NCI-H1694 (cell line): ENCODE results near the gene PRR23C.
"Not testable (repeated sequence)": the region's sequence is repeated elsewhere in the genome, so short reads cannot be mapped to it uniquely, and the experiment has no call there.

Source experiments
- DNase-seq: peaks from one replicate; lab custom pipeline; 2025; lab: John Stamatoyannopoulos, UW

Gene PRR23C

DNA sequence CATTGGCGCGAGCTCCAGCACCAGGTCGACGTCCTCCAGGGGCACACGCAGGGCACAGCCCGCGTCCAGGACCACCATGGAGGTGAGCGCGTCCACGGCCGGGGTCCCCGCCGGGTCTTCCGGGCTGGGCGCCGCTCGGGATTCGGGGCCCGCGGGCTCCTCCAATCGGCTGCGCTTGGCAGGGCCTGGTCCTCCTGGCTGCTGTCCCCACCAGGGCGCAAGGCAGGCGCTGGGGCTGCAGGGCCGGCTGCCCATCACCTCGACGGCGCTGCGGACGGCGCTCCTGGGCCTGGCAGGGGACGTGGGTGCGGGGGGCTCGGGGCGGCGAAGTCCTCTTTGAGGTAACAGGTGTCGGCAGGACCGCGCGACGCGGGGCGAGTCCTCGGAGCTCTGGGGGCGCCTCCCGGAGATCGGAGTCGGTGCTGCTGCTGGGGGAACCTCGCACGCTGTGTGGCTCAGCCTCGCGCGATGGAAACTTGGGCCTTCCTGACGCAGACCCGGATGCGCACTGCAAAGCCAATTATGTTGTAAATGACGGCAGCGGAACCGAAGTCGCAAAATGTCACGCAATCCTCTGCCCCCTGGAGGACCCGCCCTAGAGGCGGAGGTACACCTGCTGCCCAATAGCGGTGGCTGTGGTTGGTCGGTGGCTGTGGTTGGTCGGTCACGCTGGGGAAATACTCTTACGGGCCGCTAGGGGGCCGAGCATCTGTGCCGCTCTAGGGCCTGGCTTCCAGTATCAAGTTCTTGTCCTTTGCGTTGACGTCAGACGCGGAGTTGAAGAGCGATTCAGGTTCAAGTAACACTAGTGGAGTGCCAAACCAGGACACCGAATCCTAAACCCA, at the start of gene PRR23C:
PRR23C (minus strand) TSS at position 527 of the 845 bp plus-strand sequence; CDS start at position 255, 272 bp downstream.
- no peak for DNase-seq

DNA sequence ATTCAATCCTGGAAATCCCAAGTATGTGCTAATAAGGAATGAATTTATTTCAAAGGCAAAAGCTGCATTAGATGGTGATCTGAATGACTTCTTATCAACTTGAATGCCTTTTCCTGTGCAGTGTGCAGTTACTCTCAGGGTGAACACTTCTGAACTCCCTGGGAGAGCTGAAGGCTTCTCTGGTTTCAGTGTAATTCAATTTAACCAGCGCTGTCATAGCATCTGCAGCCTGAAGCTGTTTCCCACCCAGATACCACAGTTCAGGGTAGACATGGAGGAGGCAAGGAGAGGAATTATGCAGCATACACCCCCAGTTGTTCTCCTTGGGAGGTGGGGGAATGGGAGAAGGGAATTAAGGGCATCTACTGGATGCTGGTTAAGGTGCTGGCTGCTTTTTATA, 49.1 kb upstream of the PRR23C start:
- DNase-seq = no peak

- no peak for DNase-seq
These were observed 44.0 kb upstream of the PRR23C start for GRCh38 chr3:139088462-139089324.

DNA sequence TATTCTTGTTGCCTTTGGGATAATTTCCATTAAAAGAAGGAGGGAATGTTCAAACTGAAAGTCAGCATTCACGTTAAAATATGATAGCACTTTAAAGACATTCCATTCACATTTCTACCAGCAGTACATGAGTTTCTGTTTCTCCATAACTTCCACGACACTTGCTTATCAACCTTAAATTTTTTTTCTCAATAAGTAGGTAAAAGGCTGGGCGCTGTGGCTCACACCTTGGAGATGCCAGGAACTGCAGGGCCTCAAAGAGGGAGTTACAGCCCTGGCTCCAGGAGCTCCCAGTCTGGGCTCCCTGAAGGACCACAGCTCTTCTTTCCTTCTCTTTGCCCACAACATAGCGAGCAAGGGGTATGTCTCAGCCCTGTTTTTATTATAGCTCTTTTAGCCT, 42.9 kb upstream of the PRR23C start:
- DNase-seq = no peak

- no peak for DNase-seq
These were observed 39.5 kb upstream of the PRR23C start for GRCh38 chr3:139084176-139084575.

DNA sequence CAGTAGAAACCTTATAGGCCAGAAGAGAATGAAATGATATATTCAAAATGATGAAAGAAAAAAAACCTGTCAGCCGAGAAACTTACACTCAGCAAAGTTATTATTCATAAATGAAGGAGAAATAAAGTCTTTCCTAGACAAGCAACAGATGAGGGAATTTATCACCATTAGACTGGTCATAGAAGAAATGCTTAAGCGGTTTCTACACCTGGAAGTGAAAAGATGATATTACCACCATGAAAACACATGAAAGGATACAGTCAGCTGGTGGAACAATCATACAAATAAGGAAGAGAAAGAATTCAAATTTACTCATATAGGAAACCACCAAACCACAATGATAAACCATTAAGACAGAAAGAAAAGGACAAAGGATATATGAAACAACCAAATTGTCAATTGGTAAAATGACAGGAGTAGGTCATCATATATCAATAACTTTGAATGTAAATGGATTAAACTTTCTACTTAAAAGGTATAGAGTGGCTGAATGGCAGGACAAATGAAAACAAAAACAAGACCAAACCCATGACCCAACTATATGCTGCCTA, 29.9 kb upstream of the PRR23C start:
- no peak for DNase-seq

DNA sequence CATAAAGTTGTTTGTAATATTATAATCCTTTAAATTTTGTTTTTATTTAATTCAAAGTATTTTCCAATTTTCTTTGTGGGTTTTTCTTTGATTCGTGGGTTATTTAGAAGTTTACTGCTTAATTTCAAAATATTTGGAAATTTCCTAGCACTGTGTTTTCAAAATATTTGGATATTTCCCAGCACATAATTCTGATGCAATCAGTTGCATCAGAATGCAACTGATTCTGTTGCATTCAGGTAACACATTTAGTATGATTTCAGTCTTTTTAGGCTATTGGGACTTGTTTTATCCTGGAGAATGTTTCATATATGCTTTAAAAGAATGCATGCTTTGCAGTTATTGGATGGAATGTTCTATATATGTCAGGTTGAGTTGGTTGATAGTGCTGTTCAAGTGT, 18.2 kb upstream of the PRR23C start:
- no peak for DNase-seq

- no peak for DNase-seq
These were observed 8.3 kb upstream of the PRR23C start for GRCh38 chr3:139052802-139053600.

DNA sequence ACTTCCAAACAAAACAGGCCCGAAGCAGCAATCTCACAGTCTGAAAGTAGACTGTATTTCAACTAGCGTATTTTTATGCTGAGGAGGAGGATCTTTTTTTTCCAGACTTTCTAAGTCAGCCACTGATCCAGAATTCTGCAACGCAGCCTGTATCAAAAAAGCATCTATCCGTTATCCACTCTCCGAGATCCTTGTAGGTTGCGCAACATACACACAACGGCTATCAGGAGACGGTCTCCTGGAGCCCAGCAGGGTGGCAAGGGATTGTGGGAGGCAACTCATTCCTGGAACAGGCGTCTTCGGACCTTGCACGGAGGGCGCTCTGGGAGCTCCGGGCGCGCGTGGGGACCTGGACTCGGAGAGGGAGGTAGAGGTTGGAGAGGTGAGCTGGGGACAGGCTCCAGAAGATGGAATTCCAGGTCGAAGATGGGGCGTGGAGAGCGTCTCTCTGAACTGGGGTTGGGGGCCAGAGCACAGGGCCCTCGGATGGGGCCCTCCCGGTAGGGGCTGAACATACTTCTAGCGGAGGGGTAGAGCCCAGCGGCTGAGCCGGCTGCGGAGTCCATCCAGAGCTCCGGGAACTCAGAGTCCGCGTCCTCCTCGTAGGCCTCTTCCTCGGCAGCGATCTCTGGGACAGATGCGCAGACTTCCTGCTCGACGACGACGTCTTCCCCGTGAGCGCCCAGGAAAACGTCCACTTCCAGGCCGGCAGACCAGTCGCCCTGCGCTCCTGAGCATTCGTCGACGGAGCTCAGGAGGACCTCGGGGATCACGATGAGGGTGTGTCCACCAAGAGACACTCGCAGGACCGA, 932 bp downstream of the PRR23C start:
- no peak for DNase-seq

GRCh38 chr3:139037478-139037877, 7.2 kb downstream of the PRR23C start:
- no peak for DNase-seq

GRCh38 chr3:139032326-139033002, 12.2 kb downstream of the PRR23C start:
- DNase-seq = no peak

DNA sequence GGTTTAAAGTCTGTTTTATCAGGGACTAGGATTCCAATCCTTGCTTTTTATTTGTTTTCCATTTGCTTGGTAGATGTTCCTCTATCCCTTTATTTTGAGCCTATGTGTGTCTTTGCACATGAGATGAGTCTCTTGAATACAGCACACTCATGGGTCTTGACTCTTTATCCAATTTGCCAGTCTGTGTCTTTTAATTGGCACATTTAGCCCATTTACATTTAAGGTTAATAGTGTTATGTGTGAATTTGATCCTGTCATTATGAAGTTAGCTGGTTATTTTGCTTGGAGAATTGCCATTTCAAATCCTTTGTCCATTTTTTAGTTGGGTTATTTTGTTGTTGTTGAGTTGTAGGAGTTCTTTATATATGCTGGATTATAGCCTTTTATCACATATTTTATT, 14.1 kb downstream of the PRR23C start:
- not testable (repeated sequence) for DNase-seq

GRCh38 chr3:139024968-139025367, 19.7 kb downstream of the PRR23C start:
- DNase-seq = no peak

DNA sequence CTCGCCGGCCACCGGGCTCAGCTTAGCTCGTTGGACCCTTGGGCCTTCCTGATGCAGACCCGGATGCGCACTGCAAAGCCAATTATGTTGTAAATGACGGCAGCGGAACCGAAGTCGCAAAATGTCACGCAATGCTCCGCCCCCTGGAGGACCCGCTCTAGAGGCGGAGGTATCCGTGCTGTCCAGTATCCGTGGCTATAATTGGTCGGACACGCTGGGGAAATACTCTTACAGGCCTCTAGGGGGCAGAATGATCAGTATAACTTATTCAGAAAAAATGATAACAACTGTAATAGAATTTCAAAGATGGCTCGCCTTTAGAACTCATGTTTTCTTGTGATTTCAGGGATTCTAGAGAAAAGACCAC, 23.8 kb downstream of the PRR23C start, which contains the start of gene PRR23B:
PRR23B (minus strand) TSS at position 59 of the 367 bp plus-strand sequence. CDS start 265 bp downstream, outside the sequence.
- DNase-seq = no peak

DNA sequence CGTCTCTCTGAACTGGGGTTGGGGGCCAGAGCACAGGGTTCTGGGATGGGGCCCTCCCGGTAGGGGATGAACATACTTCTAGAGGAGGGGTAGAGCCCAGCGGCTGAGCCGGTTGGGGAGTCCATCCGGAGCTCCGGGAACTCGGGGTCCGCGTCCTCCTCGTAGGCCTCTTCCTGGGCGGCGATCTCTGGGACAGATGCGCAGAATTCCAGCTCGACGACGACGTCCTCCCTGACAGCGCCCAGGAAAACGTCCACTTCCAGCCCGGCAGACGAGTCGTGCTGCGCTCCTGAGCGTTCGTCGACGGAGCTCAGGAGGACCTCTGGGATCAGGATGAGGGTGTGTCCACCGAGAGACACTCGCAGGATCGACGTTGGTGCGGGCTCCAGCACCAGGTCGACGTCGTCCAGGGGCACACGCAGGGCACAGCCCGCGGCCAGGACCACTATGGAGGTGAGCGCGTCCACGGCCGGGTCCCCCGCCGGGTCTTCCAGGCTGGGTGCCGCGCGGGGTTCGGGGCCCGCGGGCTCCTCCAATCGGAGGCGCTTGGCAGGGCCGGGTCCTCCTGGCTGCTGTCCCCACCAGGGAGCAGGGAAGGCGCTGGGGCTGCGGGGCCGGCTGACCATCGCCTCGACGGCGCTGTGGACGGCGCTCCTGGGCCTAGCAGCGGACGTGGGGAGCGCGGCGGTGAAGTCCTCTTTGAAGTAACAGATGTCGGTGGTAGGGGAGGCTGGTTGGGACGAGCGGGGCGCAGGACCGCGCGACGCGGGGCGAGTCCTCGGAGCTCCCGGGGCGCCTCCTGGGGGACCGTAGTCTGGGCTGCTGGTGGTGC, 24.4 kb downstream of the PRR23C start:
- DNase-seq = no peak

- DNase-seq = no peak
These were observed 28.2 kb downstream of the PRR23C start for GRCh38 chr3:139016430-139017048.

DNA sequence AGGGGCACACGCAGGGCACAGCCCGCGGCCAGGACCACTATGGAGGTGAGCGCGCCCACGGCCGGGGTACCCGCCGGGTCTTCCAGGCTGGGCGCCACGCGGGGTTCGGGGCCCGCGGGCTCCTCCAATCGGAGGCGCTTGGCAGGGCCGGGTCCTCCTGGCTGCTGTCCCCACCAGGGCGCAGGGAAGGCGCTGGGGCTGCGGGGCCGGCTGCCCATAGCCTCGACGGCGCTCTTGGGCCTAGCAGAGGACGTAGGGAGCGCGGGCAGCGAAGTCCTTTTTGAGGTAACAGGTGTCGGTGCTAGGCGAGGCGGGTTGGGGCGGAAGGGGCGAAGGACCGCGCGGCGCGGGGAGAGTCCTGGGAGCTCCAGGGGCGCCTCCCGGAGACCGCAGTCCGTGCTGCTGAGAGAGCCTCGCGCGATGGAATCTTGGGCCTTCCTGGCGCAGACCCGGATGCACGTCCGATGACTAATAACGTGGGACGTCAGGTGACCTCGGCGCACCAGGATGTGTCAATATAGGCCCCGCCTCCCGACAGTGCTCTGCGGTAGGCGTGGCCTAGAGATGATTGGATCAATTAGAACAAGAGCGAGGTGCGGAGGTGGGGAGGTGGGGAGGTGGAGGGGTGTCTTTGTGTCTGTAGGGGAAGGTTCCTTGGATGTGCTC, 38.5 kb downstream of the PRR23C start, which contains the start of gene PRR23A:
PRR23A (minus strand) TSS at position 218 of the 666 bp plus-strand sequence; CDS start at position 218, 0 bp downstream.
- DNase-seq = no peak

DNA sequence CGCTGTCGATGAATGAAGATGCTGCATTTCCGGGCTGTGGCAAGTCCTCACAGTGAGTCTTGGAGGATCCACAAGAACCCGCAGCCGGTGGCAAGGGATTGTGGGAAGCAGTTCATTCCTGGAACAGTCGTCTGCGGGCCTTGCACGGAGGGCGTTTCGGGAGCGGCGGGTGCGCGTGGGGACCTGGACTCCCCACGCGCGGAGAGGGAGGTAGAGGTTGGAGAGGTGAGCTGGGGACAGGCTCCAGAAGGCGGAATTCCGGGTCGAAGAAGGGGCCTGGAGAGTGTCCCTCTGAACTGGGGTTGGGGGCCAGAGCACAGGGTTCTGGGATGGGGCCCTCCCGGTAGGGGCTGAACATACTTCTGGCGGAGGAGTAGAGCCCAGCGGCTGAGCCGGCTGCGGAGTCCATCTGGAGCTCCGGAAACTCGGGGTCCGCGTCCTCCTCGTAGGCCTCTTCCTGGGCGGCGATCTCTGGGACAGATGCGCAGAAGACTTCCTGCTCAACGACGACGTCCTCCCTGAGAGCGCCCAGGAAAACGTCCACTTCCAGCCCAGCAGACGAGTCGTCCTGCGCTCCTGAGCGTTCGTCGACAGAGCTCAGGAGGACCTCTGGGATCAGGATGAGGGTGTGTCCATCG, 39.2 kb downstream of the PRR23C start:
- no peak for DNase-seq
